B cell (primary cell): Measurements from ENCODE around the gene TAGLN2. TPM values are rescaled to one million over a fixed set of nuclear protein-coding genes. Genes with fewer than 3 reads are reported as not detected.

ENCODE experiments used
- ATAC-seq: fragments of 200-7000 bp; cut with Tn5 transposase; one replicate; pipeline ENCODE4 v1.10.0; 2021; ENCODE audit warnings: low read depth, mild to moderate bottlenecking, moderate number of reproducible peaks, moderate library complexity
- CTCF ChIA-PET: fragments of 350-600 bp; sonication (Branson Sonifier 250); formaldehyde crosslinking; loops from one replicate; lab custom pipeline; 2021; ENCODE audit warnings: antibody characterized with exemption, inconsistent platforms; lab: Charles Lee
- POLR2A ChIA-PET: fragments of 350-600 bp; sonication (Branson Sonifier 250); formaldehyde crosslinking; loops from one replicate; lab custom pipeline; 2021; ENCODE audit warnings: antibody characterized with exemption; lab: Charles Lee
- DNase-seq: peaks from one replicate; pipeline ENCODE4 v3.0.0; 2013
- H2AFZ ChIP-seq: 2 replicates; pipeline ENCODE4 v1.6.1; 2012; ENCODE audit warnings: mild to moderate bottlenecking, low read depth, low read length; ENCODE audit not compliant: insufficient read depth, poor library complexity, severe bottlenecking
- H3K27ac ChIP-seq, 2 donors: 1 replicate in 1 of 2; 2 replicates in 1 of 2; pipeline ENCODE4 v1.5.1; 2012 to 2013; ENCODE audit warnings: low read length in 2 of 2, mild to moderate bottlenecking in 2 of 2, moderate library complexity in 1 of 2
- H3K27me3 ChIP-seq, 4 experiments: fragments of 200-600 bp in 1 of 4; sonication (generic) in 1 of 4; replicated peaks in 1 of 4; 1 replicate in 2 of 4; 2 replicates in 2 of 4; pipeline versions ENCODE4 v1.6.1 to v1.7.0; 2013 to 2016; ENCODE audit warnings: low read length in 3 of 4, mild to moderate bottlenecking in 2 of 4, mixed read lengths in 1 of 4, moderate library complexity in 1 of 4; ENCODE audit not compliant: insufficient read depth in 4 of 4, control insufficient read depth in 3 of 4; ENCODE audit errors: control extremely low read depth in 1 of 4
- H3K36me3 ChIP-seq, 2 experiments: replicated peaks in 1 of 2; 1 replicate in 1 of 2; 2 replicates in 1 of 2; pipeline versions ENCODE4 v1.6.1 to v1.7.1; 2013; ENCODE audit warnings: low read length in 1 of 2; ENCODE audit not compliant: insufficient read depth in 2 of 2, control insufficient read depth in 1 of 2; ENCODE audit errors: control extremely low read depth in 1 of 2, extremely low read depth in 1 of 2
- H3K4me1 ChIP-seq, 2 donors: fragments of 200-600 bp in 1 of 2; sonication (generic) in 1 of 2; 1 replicate in 1 of 2; 2 replicates in 1 of 2; pipeline versions ENCODE4 v1.5.1 to v1.6.1; 2013 to 2017; ENCODE audit warnings: low read length in 2 of 2; ENCODE audit not compliant: control insufficient read depth in 2 of 2, insufficient read depth in 2 of 2
- H3K4me2 ChIP-seq: replicated peaks from 2 replicates; pipeline ENCODE3; 2012; ENCODE audit warnings: mild to moderate bottlenecking, low read depth, low read length; ENCODE audit not compliant: poor library complexity, severe bottlenecking
- H3K4me3 ChIP-seq, 5 experiments: fragments of 200-600 bp in 1 of 5; sonication (generic) in 1 of 5; 1 replicate in 3 of 5; 2 replicates in 2 of 5; pipeline versions ENCODE4 v1.5.1 to v1.7.0; 2011 to 2016; ENCODE audit warnings: low read length in 4 of 5, mild to moderate bottlenecking in 4 of 5, low read depth in 2 of 5, control low read depth in 1 of 5, moderate library complexity in 1 of 5; ENCODE audit not compliant: insufficient read depth in 1 of 5; ENCODE audit errors: control extremely low read depth in 1 of 5, extremely low read depth in 1 of 5
- H3K79me2 ChIP-seq: fragments of 200-600 bp; sonication (generic); one replicate; pipeline ENCODE4 v1.6.0; 2016; ENCODE audit warnings: low read length; ENCODE audit not compliant: control insufficient read depth, insufficient read depth
- H3K9ac ChIP-seq: fragments of 200-600 bp; sonication (generic); 2 replicates; pipeline ENCODE4 v1.6.1; 2017; ENCODE audit warnings: mild to moderate bottlenecking, low read length, moderate library complexity
- H3K9me3 ChIP-seq, 3 donors: one replicate each; pipeline versions ENCODE4 v1.6.1 to v1.7.1; 2013; ENCODE audit warnings: low read length in 2 of 3; ENCODE audit not compliant: control insufficient read depth in 2 of 3, insufficient read depth in 1 of 3; ENCODE audit errors: control extremely low read depth in 1 of 3
- H4K20me1 ChIP-seq: 2 replicates; pipeline ENCODE4 v1.6.0; 2012; ENCODE audit warnings: mild to moderate bottlenecking, low read length; ENCODE audit not compliant: insufficient read depth, control insufficient read depth, poor library complexity, severe bottlenecking
- H3K27ac Mint-ChIP-seq: one replicate; pipeline ENCODE4 v1.8.0; 2021; ENCODE audit warnings: mixed read lengths
- H3K27me3 Mint-ChIP-seq: one replicate; pipeline ENCODE4 v1.8.0; 2021; ENCODE audit warnings: mixed read lengths
- H3K4me1 Mint-ChIP-seq: one replicate; pipeline ENCODE4 v1.8.0; 2021; ENCODE audit warnings: mixed read lengths
- H3K4me3 Mint-ChIP-seq: one replicate; pipeline ENCODE4 v1.8.0; 2021; ENCODE audit warnings: mixed read lengths
- H3K9me3 Mint-ChIP-seq: one replicate; pipeline ENCODE4 v1.8.0; 2022; ENCODE audit warnings: mixed read lengths; ENCODE audit not compliant: insufficient read depth
- EZH2 ChIP-seq: IDR thresholded peaks from 2 replicates; pipeline ENCODE4 v1.6.1; 2012; ENCODE audit warnings: borderline replicate concordance, low read depth, mild to moderate bottlenecking, moderate library complexity, low read length; ENCODE audit not compliant: insufficient read depth, poor library complexity, severe bottlenecking
- WGBS: methylation state at CpG from one replicate; pipeline ENCODE4 v1.1.5; 2013; ENCODE audit warnings: missing lambda C conversion rate; ENCODE audit not compliant: insufficient coverage; 5-methylcytosine and 5-hydroxymethylcytosine counted together
- intact Hi-C: fragments of 100-400 bp; cut with micrococcal nuclease; formaldehyde crosslinking; loops from one replicate; pipeline ENCODE4 v1.10.0; 2022
- polyA plus RNA-seq: library from polyadenylated mRNA; depleted of rRNA; stranded (reverse); fragments of >200 nt; gene quantifications from 2 replicates; pipeline ENCODE4 v1.2.3, GENCODE V29; 2012
- total RNA-seq, 2 donors: library from RNA; stranded (reverse); fragments of 120-200 nt in 1 of 2; gene quantifications; 1 replicate in 1 of 2; 2 replicates in 1 of 2; pipeline versions ENCODE4 v1.2.3 to v1.2.4, GENCODE V29; 2013 to 2022
- TF ChIP-seq, protein P1 (sequence below): fragments of 200-600 bp; IDR thresholded peaks from one replicate; pipeline ENCODE4 v1.8.0; 2022; ENCODE audit warnings: antibody characterized with exemption, mild to moderate bottlenecking

TAGLN2 gene
- total and polyA plus RNA-seq, 2 donors (not counting 1 experiment from before 2014, with no cell fraction given) = 342 to 721 TPM

GRCh38 chr1:159968901-159969300 is 43.6 kb upstream of the TAGLN2 start:
- no peak for DNase-seq
- Mint-ChIP-seq H3K9me3 (no peaks in the 10 kb centered on the region), H3K27ac (no peak overlapping the region), H3K27me3 (peaks cover 38% of the 10 kb centered on the region), H3K4me3 (no peak overlapping the region), H3K4me1 (no peaks in the 10 kb centered on the region)
- ChIA-PET CTCF (interaction anchor here (1.2 to 2.7 kb wide), 2 partner anchors 11 to 39 kb away, joined by 4 to 11 read pairs; no protein-coding TSS in a partner anchor), POLR2A (no interaction called here)
- TF ChIP-seq EZH2 = no peak
- TF ChIP-seq, protein P1, sequence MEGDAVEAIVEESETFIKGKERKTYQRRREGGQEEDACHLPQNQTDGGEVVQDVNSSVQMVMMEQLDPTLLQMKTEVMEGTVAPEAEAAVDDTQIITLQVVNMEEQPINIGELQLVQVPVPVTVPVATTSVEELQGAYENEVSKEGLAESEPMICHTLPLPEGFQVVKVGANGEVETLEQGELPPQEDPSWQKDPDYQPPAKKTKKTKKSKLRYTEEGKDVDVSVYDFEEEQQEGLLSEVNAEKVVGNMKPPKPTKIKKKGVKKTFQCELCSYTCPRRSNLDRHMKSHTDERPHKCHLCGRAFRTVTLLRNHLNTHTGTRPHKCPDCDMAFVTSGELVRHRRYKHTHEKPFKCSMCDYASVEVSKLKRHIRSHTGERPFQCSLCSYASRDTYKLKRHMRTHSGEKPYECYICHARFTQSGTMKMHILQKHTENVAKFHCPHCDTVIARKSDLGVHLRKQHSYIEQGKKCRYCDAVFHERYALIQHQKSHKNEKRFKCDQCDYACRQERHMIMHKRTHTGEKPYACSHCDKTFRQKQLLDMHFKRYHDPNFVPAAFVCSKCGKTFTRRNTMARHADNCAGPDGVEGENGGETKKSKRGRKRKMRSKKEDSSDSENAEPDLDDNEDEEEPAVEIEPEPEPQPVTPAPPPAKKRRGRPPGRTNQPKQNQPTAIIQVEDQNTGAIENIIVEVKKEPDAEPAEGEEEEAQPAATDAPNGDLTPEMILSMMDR = no peak
- intact Hi-C loops = no loop called here
- H3K9ac ChIP-seq = no peak overlapping the region
- no peaks in the 10 kb centered on the region for H4K20me1 ChIP-seq
- H3K4me1 ChIP-seq = no peaks in the 10 kb centered on the region
- H3K79me2 ChIP-seq = no peaks in the 10 kb centered on the region
- 100% methylated on average over 1 of the region's 3 CpGs for WGBS
- no peaks in the 10 kb centered on the region for H3K36me3 ChIP-seq
- H3K4me3 ChIP-seq = no peak overlapping the region
- no peak overlapping the region for H3K27ac ChIP-seq
- no peak overlapping the region for H2AFZ ChIP-seq
- no peak overlapping the region for H3K4me2 ChIP-seq
- H3K27me3 ChIP-seq = peaks cover 0 to 20% (median 6%) of the 10 kb centered on the region in 4 experiments
- H3K9me3 ChIP-seq = peaks cover 0 to 1% (median 0%) of the 10 kb centered on the region in 3 donors
- ATAC-seq = no peak

DNA sequence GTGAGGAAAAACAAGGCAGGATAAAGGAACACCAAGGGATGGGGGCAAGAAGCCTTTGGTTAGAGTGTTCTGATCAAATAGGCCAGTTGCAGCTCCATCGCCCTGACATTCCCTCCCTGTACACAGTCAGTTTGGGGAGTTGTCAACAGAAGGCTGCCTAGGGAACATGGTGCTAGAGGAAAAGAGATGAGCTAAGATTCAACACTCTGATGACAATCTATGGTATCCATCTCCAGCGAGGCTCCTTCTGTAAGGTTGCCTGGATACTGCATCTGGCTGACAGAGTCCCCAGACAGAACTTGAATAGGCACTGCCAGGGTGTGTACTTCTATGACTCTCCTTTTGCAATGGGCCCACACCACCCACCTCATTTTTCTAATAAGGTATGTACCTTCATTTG is 40.0 kb upstream of the TAGLN2 start:
- Mint-ChIP-seq H3K4me3 (no peak overlapping the region), H3K9me3 (no peaks in the 10 kb centered on the region), H3K4me1 (no peaks in the 10 kb centered on the region), H3K27me3 (peaks cover 47% of the 10 kb centered on the region), H3K27ac (no peak overlapping the region)
- H3K79me2 ChIP-seq = no peaks in the 10 kb centered on the region
- 100% methylated on average over 2 of the region's 2 CpGs for WGBS
- no peak for DNase-seq
- H2AFZ ChIP-seq = no peak overlapping the region
- H3K4me3 ChIP-seq = no peak overlapping the region
- peaks cover 0 to 1% (median 0%) of the 10 kb centered on the region in 3 donors for H3K9me3 ChIP-seq
- H3K4me1 ChIP-seq = no peaks in the 10 kb centered on the region
- ChIA-PET CTCF (no interaction called here), POLR2A (no interaction called here)
- H4K20me1 ChIP-seq = no peaks in the 10 kb centered on the region
- H3K27me3 ChIP-seq = peaks cover 0 to 8% (median 6%) of the 10 kb centered on the region in 4 experiments
- H3K9ac ChIP-seq = no peak overlapping the region
- intact Hi-C loops = no loop called here
- no peaks in the 10 kb centered on the region for H3K36me3 ChIP-seq
- no peak overlapping the region for H3K4me2 ChIP-seq
- H3K27ac ChIP-seq = no peak overlapping the region
- TF ChIP-seq, protein P1 = no peak
- no peak for TF ChIP-seq EZH2
- no peak for ATAC-seq
